ENCODE measurements around the gene TNFRSF4. TPM values are rescaled to one million over a fixed set of nuclear protein-coding genes. Genes with fewer than 3 reads are reported as not detected.

The TNFRSF4 gene
- total and polyA plus RNA-seq, 2 donors (not counting 1 experiment from before 2014, with no cell fraction given) = 0.05 to 0.17 TPM

GRCh38 chr1:1221887-1222574, 8.1 kb upstream of the TNFRSF4 start:
- H4K20me1 ChIP-seq (ENCODE audit: control insufficient read depth, extremely low read depth, insufficient read depth, low read length) = no peaks in the 10 kb centered on the region
- H3K4me2 ChIP-seq (ENCODE audit: extremely low read depth, insufficient read depth, low read length) = no peak overlapping the region
- TF ChIP-seq EZH2 (IDR thresholded peaks at IDR 0.05; ENCODE audit: low read length, missing control alignments) = no peak
- TF ChIP-seq, protein P1, sequence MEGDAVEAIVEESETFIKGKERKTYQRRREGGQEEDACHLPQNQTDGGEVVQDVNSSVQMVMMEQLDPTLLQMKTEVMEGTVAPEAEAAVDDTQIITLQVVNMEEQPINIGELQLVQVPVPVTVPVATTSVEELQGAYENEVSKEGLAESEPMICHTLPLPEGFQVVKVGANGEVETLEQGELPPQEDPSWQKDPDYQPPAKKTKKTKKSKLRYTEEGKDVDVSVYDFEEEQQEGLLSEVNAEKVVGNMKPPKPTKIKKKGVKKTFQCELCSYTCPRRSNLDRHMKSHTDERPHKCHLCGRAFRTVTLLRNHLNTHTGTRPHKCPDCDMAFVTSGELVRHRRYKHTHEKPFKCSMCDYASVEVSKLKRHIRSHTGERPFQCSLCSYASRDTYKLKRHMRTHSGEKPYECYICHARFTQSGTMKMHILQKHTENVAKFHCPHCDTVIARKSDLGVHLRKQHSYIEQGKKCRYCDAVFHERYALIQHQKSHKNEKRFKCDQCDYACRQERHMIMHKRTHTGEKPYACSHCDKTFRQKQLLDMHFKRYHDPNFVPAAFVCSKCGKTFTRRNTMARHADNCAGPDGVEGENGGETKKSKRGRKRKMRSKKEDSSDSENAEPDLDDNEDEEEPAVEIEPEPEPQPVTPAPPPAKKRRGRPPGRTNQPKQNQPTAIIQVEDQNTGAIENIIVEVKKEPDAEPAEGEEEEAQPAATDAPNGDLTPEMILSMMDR (conservative IDR thresholded peaks at IDR 0.05 in 1 of 2, IDR thresholded peaks at IDR 0.05 in 1 of 2; ENCODE audit: low read depth in 1 of 2, low read length in 2 of 2) = no peak
- no peak for DNase-seq (ENCODE audit: low read depth in 2 of 2)
- H3K36me3 ChIP-seq (ENCODE audit: control insufficient read depth, insufficient read depth, low read length) = peaks cover 41% of the 10 kb centered on the region
- H2AFZ ChIP-seq (ENCODE audit: low read length) = no peak overlapping the region
- no peaks in the 10 kb centered on the region for H3K4me1 ChIP-seq (ENCODE audit: control insufficient read depth, extremely low read depth, insufficient read depth, low read length)
- no peaks in the 10 kb centered on the region for H3K27me3 ChIP-seq (ENCODE audit: control insufficient read depth, insufficient read depth, low read length)
- H3K9ac ChIP-seq (ENCODE audit: insufficient read depth, low read length) = no peak overlapping the region
- no peak overlapping the region for H3K27ac ChIP-seq (ENCODE audit: insufficient read depth, low read length)
- no peaks in the 10 kb centered on the region for H3K9me3 ChIP-seq (ENCODE audit: control insufficient read depth, insufficient read depth, low read depth, low read length)
- no peak overlapping the region for H3K4me3 ChIP-seq (replicated peaks in 1 of 4; ENCODE audit: control extremely low read depth in 1 of 4, insufficient read depth in 1 of 4, low read depth in 3 of 4, low read length in 4 of 4)
- H3K79me2 ChIP-seq (ENCODE audit: control insufficient read depth, insufficient read depth, low read length) = peaks cover 26% of the 10 kb centered on the region

DNA sequence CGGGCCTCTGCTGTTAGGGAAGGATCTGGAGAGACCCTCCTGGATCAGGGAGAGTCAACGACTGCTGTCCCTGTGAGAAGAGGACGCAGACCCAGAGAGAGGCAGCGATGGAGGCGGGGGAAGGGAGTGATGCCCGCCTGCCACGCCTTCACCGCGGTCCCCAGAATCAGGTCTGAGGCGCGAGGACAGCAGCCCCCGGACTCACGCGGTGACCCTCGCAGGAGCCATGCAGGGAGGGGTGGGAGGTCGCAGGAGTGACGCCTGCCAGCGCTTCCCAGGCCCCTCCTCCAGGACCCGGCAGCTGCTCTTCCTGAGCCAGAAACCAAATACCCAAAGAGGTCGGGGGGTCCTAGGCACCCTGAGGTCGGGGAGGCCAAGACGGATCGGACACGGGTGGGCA, 6.2 kb upstream of the TNFRSF4 start:
- H3K36me3 ChIP-seq (ENCODE audit: control insufficient read depth, insufficient read depth, low read length) = peaks cover 41% of the 10 kb centered on the region
- no peak for DNase-seq (ENCODE audit: low read depth in 2 of 2)
- no peaks in the 10 kb centered on the region for H3K27me3 ChIP-seq (ENCODE audit: control insufficient read depth, insufficient read depth, low read length)
- no peak overlapping the region for H3K4me2 ChIP-seq (ENCODE audit: extremely low read depth, insufficient read depth, low read length)
- no peak overlapping the region for H3K9ac ChIP-seq (ENCODE audit: insufficient read depth, low read length)
- no peak overlapping the region for H3K27ac ChIP-seq (ENCODE audit: insufficient read depth, low read length)
- no peaks in the 10 kb centered on the region for H4K20me1 ChIP-seq (ENCODE audit: control insufficient read depth, extremely low read depth, insufficient read depth, low read length)
- no peak overlapping the region for H2AFZ ChIP-seq (ENCODE audit: low read length)
- TF ChIP-seq EZH2 (IDR thresholded peaks at IDR 0.05; ENCODE audit: low read length, missing control alignments) = no peak
- TF ChIP-seq, protein P1 (conservative IDR thresholded peaks at IDR 0.05 in 1 of 2, IDR thresholded peaks at IDR 0.05 in 1 of 2; ENCODE audit: low read depth in 1 of 2, low read length in 2 of 2) = no peak
- H3K79me2 ChIP-seq (ENCODE audit: control insufficient read depth, insufficient read depth, low read length) = peaks cover 8% of the 10 kb centered on the region
- H3K4me3 ChIP-seq (replicated peaks in 1 of 4; ENCODE audit: control extremely low read depth in 1 of 4, insufficient read depth in 1 of 4, low read depth in 3 of 4, low read length in 4 of 4) = no peak overlapping the region
- no peaks in the 10 kb centered on the region for H3K9me3 ChIP-seq (ENCODE audit: control insufficient read depth, insufficient read depth, low read depth, low read length)
- no peaks in the 10 kb centered on the region for H3K4me1 ChIP-seq (ENCODE audit: control insufficient read depth, extremely low read depth, insufficient read depth, low read length)

GRCh38 chr1:1219341-1219740, 5.4 kb upstream of the TNFRSF4 start:
- Histone ChIP-seq H3K9me3 (ENCODE audit: control insufficient read depth, insufficient read depth, low read depth, low read length) (no peaks in the 10 kb centered on the region), H3K9ac (ENCODE audit: insufficient read depth, low read length) (no peak overlapping the region), H3K27me3 (ENCODE audit: control insufficient read depth, insufficient read depth, low read length) (no peaks in the 10 kb centered on the region), H3K27ac (ENCODE audit: insufficient read depth, low read length) (no peak overlapping the region), H2AFZ (ENCODE audit: low read length) (no peak overlapping the region), H3K79me2 (ENCODE audit: control insufficient read depth, insufficient read depth, low read length) (no peaks in the 10 kb centered on the region), H3K4me2 (ENCODE audit: extremely low read depth, insufficient read depth, low read length) (no peak overlapping the region), H3K4me3 (replicated peaks in 1 of 4; ENCODE audit: control extremely low read depth in 1 of 4, insufficient read depth in 1 of 4, low read depth in 3 of 4, low read length in 4 of 4) (no peak overlapping the region), H4K20me1 (ENCODE audit: control insufficient read depth, extremely low read depth, insufficient read depth, low read length) (no peaks in the 10 kb centered on the region), H3K4me1 (ENCODE audit: control insufficient read depth, extremely low read depth, insufficient read depth, low read length) (no peaks in the 10 kb centered on the region), H3K36me3 (ENCODE audit: control insufficient read depth, insufficient read depth, low read length) (peaks cover 39% of the 10 kb centered on the region)
- DNase-seq (ENCODE audit: low read depth in 2 of 2) = no peak
- no peak for TF ChIP-seq EZH2 (IDR thresholded peaks at IDR 0.05; ENCODE audit: low read length, missing control alignments)
- TF ChIP-seq, protein P1 (conservative IDR thresholded peaks at IDR 0.05 in 1 of 2, IDR thresholded peaks at IDR 0.05 in 1 of 2; ENCODE audit: low read depth in 1 of 2, low read length in 2 of 2) = no peak

Measured in fibroblast of lung (primary cell).